Astrocyte (in vitro differentiated cells and primary cell): ENCODE measurements around the gene APOH.

Experiments used
- EZH2 ChIP-seq: IDR thresholded peaks from 2 replicates; pipeline ENCODE4 v1.6.1; 2012; ENCODE audit warnings: mild to moderate bottlenecking, low read length, inconsistent platforms; ENCODE audit not compliant: insufficient read depth
- TF ChIP-seq, protein P1 (sequence below): IDR thresholded peaks from 2 replicates; pipeline ENCODE4 v1.5.1; 2011; ENCODE audit warnings: low read depth, mild to moderate bottlenecking, inconsistent platforms, low read length, moderate library complexity; ENCODE audit not compliant: insufficient read depth

DNA sequence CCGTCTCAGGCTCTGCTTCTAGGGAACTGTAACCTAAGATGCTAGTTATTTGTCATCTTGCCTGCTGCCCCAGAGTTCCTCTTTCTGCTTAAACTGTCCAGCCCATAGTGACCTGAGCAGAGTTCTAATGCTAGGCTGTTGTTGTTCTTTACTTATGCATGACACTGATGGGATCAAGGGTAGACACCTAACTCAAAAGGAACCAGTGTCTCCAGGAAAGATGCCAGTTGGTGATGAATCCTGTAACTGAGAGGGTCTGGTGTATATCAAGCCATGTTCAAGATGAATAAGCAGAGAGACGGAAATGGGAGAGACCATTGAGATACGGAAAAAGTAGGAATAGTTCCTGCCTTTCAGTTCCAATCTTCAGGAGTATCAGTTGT, 13.7 kb downstream of the APOH start:
- TF ChIP-seq, protein P1, sequence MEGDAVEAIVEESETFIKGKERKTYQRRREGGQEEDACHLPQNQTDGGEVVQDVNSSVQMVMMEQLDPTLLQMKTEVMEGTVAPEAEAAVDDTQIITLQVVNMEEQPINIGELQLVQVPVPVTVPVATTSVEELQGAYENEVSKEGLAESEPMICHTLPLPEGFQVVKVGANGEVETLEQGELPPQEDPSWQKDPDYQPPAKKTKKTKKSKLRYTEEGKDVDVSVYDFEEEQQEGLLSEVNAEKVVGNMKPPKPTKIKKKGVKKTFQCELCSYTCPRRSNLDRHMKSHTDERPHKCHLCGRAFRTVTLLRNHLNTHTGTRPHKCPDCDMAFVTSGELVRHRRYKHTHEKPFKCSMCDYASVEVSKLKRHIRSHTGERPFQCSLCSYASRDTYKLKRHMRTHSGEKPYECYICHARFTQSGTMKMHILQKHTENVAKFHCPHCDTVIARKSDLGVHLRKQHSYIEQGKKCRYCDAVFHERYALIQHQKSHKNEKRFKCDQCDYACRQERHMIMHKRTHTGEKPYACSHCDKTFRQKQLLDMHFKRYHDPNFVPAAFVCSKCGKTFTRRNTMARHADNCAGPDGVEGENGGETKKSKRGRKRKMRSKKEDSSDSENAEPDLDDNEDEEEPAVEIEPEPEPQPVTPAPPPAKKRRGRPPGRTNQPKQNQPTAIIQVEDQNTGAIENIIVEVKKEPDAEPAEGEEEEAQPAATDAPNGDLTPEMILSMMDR = no peak
- TF ChIP-seq EZH2 = no peak
